SK-N-SH treated with all-trans-retinoic acid at 6 μM for 48 hours (cell line): ENCODE results near the gene HEATR1.

ENCODE experiments used
- ATAC-seq: fragments of 200-7000 bp; cut with Tn5 transposase; 3 replicates; pipeline ENCODE4 v1.9.1; 2020; ENCODE audit warnings: mild to moderate bottlenecking, moderate library complexity
- ARNTL ChIP-seq: fragments of 450-650 bp; formaldehyde crosslinking; IDR thresholded peaks from 2 replicates; pipeline ENCODE4 v1.5.0; 2020; ENCODE audit warnings: low read depth, mild to moderate bottlenecking, moderate library complexity, borderline replicate concordance
- BACH2 ChIP-seq: fragments of 250-450 bp; sonication (Bioruptor Pico); IDR thresholded peaks from 2 replicates; pipeline ENCODE4 v1.9.0; 2021; ENCODE audit warnings: mild to moderate bottlenecking, borderline replicate concordance
- CSDC2 ChIP-seq: fragments of 250-450 bp; sonication (Bioruptor Pico); IDR thresholded peaks from 2 replicates; pipeline ENCODE4 v1.5.0; 2020; ENCODE audit warnings: mild to moderate bottlenecking, moderate library complexity
- GLIS3 ChIP-seq: fragments of 250-450 bp; sonication (Bioruptor Pico); IDR thresholded peaks from 2 replicates; pipeline ENCODE4 v1.5.0; 2020; ENCODE audit warnings: mild to moderate bottlenecking, moderate library complexity
- ISL1 ChIP-seq: fragments of 250-450 bp; sonication (Bioruptor Pico); IDR thresholded peaks from 2 replicates; pipeline ENCODE4 v2.1.2; 2022; ENCODE audit warnings: mild to moderate bottlenecking, moderate library complexity
- OSR1 ChIP-seq: fragments of 250-450 bp; sonication (Bioruptor Pico); IDR thresholded peaks from 2 replicates; pipeline ENCODE4 v1.8.0; 2022; ENCODE audit warnings: moderate library complexity, mild to moderate bottlenecking, inconsistent platforms
- RARB ChIP-seq: fragments of 250-450 bp; sonication (Bioruptor Pico); IDR thresholded peaks from 2 replicates; pipeline ENCODE4 v1.8.0; 2021; ENCODE audit warnings: mild to moderate bottlenecking, moderate library complexity
- SNAI2 ChIP-seq: fragments of 250-450 bp; sonication (Bioruptor Pico); IDR thresholded peaks from 2 replicates; pipeline ENCODE4 v1.5.0; 2020; ENCODE audit warnings: mild to moderate bottlenecking, moderate library complexity
- TCF4 ChIP-seq: fragments of 250-450 bp; sonication (Bioruptor Pico); IDR thresholded peaks from 2 replicates; pipeline ENCODE4 v1.8.0; 2021; ENCODE audit warnings: mild to moderate bottlenecking, moderate library complexity, borderline replicate concordance
- TOX ChIP-seq: fragments of 250-450 bp; sonication (Bioruptor Pico); IDR thresholded peaks from 2 replicates; pipeline ENCODE4 v1.8.0; 2021; ENCODE audit warnings: mild to moderate bottlenecking, moderate library complexity, borderline replicate concordance
- ZC3H10 ChIP-seq: fragments of 250-450 bp; sonication (Bioruptor Pico); IDR thresholded peaks from 2 replicates; pipeline ENCODE4 v1.5.1; 2021; ENCODE audit warnings: mild to moderate bottlenecking, moderate library complexity
- ZFP3 ChIP-seq: fragments of 250-450 bp; sonication (Bioruptor Pico); IDR thresholded peaks from 2 replicates; pipeline ENCODE4 v1.5.0; 2020; ENCODE audit warnings: mild to moderate bottlenecking, moderate library complexity
- ZFP30 ChIP-seq: fragments of 450-650 bp; formaldehyde crosslinking; IDR thresholded peaks from 2 replicates; pipeline ENCODE4 v1.5.0; 2022; ENCODE audit warnings: mild to moderate bottlenecking, moderate library complexity
- ZNF565 ChIP-seq: fragments of 450-650 bp; formaldehyde crosslinking; conservative IDR thresholded peaks from 2 replicates; pipeline ENCODE4 v1.5.0; 2020; ENCODE audit warnings: low read depth, mild to moderate bottlenecking, moderate library complexity
- ZNF70 ChIP-seq: fragments of 450-650 bp; formaldehyde crosslinking; IDR thresholded peaks from 2 replicates; pipeline ENCODE4 v1.5.0; 2020; ENCODE audit warnings: mild to moderate bottlenecking, moderate library complexity
- ZNF8 ChIP-seq: fragments of 450-650 bp; formaldehyde crosslinking; IDR thresholded peaks from 2 replicates; pipeline ENCODE4 v1.5.0; 2020; ENCODE audit warnings: mild to moderate bottlenecking, moderate library complexity
- TF ChIP-seq, protein P1 (sequence below): fragments of 250-450 bp; sonication (Bioruptor Pico); IDR thresholded peaks from 2 replicates; pipeline ENCODE4 v1.8.0; 2021; ENCODE audit warnings: low read depth, mild to moderate bottlenecking, moderate library complexity, borderline replicate concordance
- TF ChIP-seq, protein P2 (sequence below): fragments of 250-450 bp; sonication (Bioruptor Pico); IDR thresholded peaks from 2 replicates; pipeline ENCODE4 v1.5.1; 2021; ENCODE audit warnings: mild to moderate bottlenecking, moderate library complexity
- TF ChIP-seq, protein P3 (sequence below): fragments of 250-450 bp; sonication (Bioruptor Pico); IDR thresholded peaks from 2 replicates; pipeline ENCODE4 v1.5.1; 2020; ENCODE audit warnings: low read depth, mild to moderate bottlenecking, moderate library complexity
- TF ChIP-seq, protein P4 (sequence below): fragments of 250-450 bp; sonication (Bioruptor Pico); IDR thresholded peaks from 2 replicates; pipeline ENCODE4 v1.5.0; 2020; ENCODE audit warnings: mild to moderate bottlenecking, moderate library complexity

The HEATR1 gene

DNA sequence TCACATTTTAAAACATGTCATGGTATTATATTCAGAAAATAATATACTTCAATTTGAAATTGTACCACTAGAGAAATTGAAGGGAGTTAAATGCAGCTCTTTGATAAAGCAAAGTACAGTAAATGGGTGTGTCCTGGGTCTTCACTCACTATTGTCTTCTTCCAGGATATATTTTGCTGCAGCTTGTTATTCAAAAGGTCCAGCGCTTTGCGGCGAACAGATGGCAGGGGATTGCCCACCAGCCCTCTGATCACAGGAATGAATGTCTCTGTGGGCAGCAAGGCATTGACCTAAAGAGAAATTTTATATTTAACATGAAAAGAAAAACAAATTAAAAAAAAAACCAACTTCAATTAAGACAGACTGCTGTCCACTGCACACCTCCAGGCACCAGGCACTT is 45.5 kb downstream of the HEATR1 start (continued):
- TF ChIP-seq, protein P1, sequence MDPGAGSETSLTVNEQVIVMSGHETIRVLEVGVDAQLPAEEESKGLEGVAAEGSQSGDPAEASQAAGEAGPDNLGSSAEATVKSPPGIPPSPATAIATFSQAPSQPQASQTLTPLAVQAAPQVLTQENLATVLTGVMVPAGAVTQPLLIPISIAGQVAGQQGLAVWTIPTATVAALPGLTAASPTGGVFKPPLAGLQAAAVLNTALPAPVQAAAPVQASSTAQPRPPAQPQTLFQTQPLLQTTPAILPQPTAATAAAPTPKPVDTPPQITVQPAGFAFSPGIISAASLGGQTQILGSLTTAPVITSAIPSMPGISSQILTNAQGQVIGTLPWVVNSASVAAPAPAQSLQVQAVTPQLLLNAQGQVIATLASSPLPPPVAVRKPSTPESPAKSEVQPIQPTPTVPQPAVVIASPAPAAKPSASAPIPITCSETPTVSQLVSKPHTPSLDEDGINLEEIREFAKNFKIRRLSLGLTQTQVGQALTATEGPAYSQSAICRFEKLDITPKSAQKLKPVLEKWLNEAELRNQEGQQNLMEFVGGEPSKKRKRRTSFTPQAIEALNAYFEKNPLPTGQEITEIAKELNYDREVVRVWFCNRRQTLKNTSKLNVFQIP (CRISPR knock-in tag): no peak
- TF ChIP-seq, protein P2, sequence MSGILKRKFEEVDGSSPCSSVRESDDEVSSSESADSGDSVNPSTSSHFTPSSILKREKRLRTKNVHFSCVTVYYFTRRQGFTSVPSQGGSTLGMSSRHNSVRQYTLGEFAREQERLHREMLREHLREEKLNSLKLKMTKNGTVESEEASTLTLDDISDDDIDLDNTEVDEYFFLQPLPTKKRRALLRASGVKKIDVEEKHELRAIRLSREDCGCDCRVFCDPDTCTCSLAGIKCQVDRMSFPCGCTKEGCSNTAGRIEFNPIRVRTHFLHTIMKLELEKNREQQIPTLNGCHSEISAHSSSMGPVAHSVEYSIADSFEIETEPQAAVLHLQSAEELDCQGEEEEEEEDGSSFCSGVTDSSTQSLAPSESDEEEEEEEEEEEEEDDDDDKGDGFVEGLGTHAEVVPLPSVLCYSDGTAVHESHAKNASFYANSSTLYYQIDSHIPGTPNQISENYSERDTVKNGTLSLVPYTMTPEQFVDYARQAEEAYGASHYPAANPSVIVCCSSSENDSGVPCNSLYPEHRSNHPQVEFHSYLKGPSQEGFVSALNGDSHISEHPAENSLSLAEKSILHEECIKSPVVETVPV (CRISPR knock-in tag): no peak
- TF ChIP-seq CSDC2 (CRISPR knock-in tag) (no peak), ZFP3 (CRISPR knock-in tag) (no peak), RARB (CRISPR knock-in tag) (no peak)

DNA sequence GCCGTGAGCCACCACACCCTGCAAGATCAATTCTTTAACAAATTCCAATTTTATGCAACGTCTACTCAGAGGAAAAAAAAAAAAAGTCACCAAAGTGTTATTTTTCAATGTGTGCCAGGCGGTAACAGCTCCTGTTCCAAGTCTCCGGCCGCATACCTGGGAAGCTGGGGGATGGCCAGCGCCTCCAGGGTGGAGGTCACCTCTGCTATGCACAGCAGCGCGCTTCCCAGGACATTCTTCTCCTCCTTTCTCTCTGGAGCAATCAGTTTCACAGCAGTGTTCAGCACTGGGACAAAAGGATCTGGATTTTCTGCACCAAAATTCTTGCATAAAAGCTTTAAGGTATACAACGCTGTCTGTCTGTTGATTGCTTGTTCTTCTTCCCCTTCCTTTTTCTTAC is 46.2 kb downstream of the HEATR1 start:
- TF ChIP-seq ZNF8 (CRISPR knock-in tag) (no peak), TCF4 (CRISPR knock-in tag) (no peak), ZFP3 (CRISPR knock-in tag) (no peak), RARB (CRISPR knock-in tag) (no peak), BACH2 (no peak), ISL1 (CRISPR knock-in tag) (no peak), ZNF70 (CRISPR knock-in tag) (no peak), ZFP30 (no peak), OSR1 (CRISPR knock-in tag) (no peak), TOX (no peak), SNAI2 (CRISPR knock-in tag) (no peak), GLIS3 (CRISPR knock-in tag) (no peak), ZNF565 (CRISPR knock-in tag) (no peak), ARNTL (no peak), ZC3H10 (CRISPR knock-in tag) (no peak)
- TF ChIP-seq, protein P1 (CRISPR knock-in tag): no peak
- TF ChIP-seq, protein P3, sequence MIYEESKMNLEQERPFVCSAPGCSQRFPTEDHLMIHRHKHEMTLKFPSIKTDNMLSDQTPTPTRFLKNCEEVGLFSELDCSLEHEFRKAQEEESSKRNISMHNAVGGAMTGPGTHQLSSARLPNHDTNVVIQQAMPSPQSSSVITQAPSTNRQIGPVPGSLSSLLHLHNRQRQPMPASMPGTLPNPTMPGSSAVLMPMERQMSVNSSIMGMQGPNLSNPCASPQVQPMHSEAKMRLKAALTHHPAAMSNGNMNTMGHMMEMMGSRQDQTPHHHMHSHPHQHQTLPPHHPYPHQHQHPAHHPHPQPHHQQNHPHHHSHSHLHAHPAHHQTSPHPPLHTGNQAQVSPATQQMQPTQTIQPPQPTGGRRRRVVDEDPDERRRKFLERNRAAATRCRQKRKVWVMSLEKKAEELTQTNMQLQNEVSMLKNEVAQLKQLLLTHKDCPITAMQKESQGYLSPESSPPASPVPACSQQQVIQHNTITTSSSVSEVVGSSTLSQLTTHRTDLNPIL (CRISPR knock-in tag): no peak
- TF ChIP-seq, protein P4, sequence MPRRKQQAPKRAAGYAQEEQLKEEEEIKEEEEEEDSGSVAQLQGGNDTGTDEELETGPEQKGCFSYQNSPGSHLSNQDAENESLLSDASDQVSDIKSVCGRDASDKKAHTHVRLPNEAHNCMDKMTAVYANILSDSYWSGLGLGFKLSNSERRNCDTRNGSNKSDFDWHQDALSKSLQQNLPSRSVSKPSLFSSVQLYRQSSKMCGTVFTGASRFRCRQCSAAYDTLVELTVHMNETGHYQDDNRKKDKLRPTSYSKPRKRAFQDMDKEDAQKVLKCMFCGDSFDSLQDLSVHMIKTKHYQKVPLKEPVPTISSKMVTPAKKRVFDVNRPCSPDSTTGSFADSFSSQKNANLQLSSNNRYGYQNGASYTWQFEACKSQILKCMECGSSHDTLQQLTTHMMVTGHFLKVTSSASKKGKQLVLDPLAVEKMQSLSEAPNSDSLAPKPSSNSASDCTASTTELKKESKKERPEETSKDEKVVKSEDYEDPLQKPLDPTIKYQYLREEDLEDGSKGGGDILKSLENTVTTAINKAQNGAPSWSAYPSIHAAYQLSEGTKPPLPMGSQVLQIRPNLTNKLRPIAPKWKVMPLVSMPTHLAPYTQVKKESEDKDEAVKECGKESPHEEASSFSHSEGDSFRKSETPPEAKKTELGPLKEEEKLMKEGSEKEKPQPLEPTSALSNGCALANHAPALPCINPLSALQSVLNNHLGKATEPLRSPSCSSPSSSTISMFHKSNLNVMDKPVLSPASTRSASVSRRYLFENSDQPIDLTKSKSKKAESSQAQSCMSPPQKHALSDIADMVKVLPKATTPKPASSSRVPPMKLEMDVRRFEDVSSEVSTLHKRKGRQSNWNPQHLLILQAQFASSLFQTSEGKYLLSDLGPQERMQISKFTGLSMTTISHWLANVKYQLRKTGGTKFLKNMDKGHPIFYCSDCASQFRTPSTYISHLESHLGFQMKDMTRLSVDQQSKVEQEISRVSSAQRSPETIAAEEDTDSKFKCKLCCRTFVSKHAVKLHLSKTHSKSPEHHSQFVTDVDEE (CRISPR knock-in tag): no peak
- TF ChIP-seq, protein P2 (CRISPR knock-in tag): no peak
- no peak for ATAC-seq

DNA sequence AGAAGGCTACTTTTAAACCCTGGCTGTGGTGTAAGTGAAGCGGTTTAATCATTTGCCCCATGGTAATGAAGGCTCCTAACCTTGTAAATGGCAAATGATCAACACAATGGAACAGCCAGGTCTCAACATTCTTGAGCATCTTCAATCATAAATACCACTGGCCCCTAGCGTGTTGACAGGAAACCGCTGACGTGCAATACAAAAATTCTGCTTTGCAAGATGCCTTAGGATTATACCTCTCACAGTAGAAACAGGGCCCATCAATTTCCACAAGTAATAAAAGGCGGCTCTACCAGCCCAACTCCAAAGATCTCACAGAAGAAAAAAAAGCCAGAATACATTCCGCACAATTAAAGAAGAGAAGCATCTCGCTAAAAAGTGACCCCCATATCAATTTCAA is 47.7 kb downstream of the HEATR1 start:
- no peak for TF ChIP-seq ARNTL
- TF ChIP-seq ZFP3 (CRISPR knock-in tag): no peak
- no peak for ATAC-seq
